H9 (cell line): Measurements from ENCODE around the gene CNBP. TPM values are rescaled to one million over a fixed set of nuclear protein-coding genes. Genes with fewer than 3 reads are reported as not detected.

Experiments used
- DNase-seq: peaks from one replicate; pipeline ENCODE4 v3.0.0-alpha.2; 2017
- H2AFZ ChIP-seq: one replicate; pipeline ENCODE4 v1.6.1; 2013; ENCODE audit warnings: mild to moderate bottlenecking, low read length, control low read depth, moderate library complexity
- H2AK5ac ChIP-seq: 2 replicates; pipeline ENCODE4 v1.6.1; 2013; ENCODE audit warnings: low read length, control low read depth, mixed read lengths; ENCODE audit not compliant: insufficient read length
- H2BK120ac ChIP-seq: one replicate; pipeline ENCODE4 v1.6.1; 2013; ENCODE audit warnings: low read depth, mild to moderate bottlenecking, low read length, control low read depth, inconsistent platforms; ENCODE audit not compliant: poor library complexity, severe bottlenecking
- H2BK12ac ChIP-seq: 2 replicates; pipeline ENCODE4 v1.6.1; 2013; ENCODE audit warnings: low read length, control low read depth, mixed read lengths, low read depth; ENCODE audit not compliant: insufficient read length
- H2BK15ac ChIP-seq: 2 replicates; pipeline ENCODE4 v1.6.1; 2013; ENCODE audit warnings: low read depth, low read length, control low read depth
- H2BK20ac ChIP-seq: one replicate; pipeline ENCODE4 v1.6.1; 2013; ENCODE audit warnings: low read depth, mild to moderate bottlenecking, low read length, control low read depth, inconsistent platforms; ENCODE audit not compliant: poor library complexity, severe bottlenecking
- H2BK5ac ChIP-seq: 2 replicates; pipeline ENCODE4 v1.6.1; 2013; ENCODE audit warnings: low read length, control low read depth, mixed read lengths; ENCODE audit not compliant: insufficient read length
- H3K14ac ChIP-seq: 2 replicates; pipeline ENCODE4 v1.6.1; 2013; ENCODE audit warnings: low read length, control low read depth; ENCODE audit not compliant: insufficient read depth
- H3K18ac ChIP-seq: 2 replicates; pipeline ENCODE4 v1.6.1; 2013; ENCODE audit warnings: low read depth, mild to moderate bottlenecking, mixed read lengths, low read length, control low read depth; ENCODE audit not compliant: insufficient read length
- H3K23ac ChIP-seq: 2 replicates; pipeline ENCODE4 v1.6.1; 2013; ENCODE audit warnings: low read length, control low read depth, mixed read lengths, low read depth; ENCODE audit not compliant: insufficient read length
- H3K23me2 ChIP-seq: 2 replicates; pipeline ENCODE4 v1.6.1; 2013; ENCODE audit warnings: low read depth, mild to moderate bottlenecking, mixed read lengths, low read length, control low read depth; ENCODE audit not compliant: insufficient read length, poor library complexity, severe bottlenecking
- H3K27ac ChIP-seq: 2 replicates; pipeline ENCODE4 v1.5.1; 2013; ENCODE audit warnings: low read length, control low read depth, mixed read lengths, low read depth; ENCODE audit not compliant: insufficient read length
- H3K27me3 ChIP-seq: 2 replicates; pipeline ENCODE4 v1.6.1; 2013; ENCODE audit warnings: low read length, control low read depth, inconsistent platforms; ENCODE audit not compliant: insufficient read depth
- H3K4ac ChIP-seq: 2 replicates; pipeline ENCODE4 v1.6.1; 2013; ENCODE audit warnings: low read depth, mild to moderate bottlenecking, control low read depth, inconsistent platforms, low read length, moderate library complexity
- H3K4me1 ChIP-seq: 2 replicates; pipeline ENCODE4 v1.6.1; 2013; ENCODE audit warnings: low read length, control low read depth, inconsistent platforms; ENCODE audit not compliant: insufficient read depth
- H3K4me2 ChIP-seq: 2 replicates; pipeline ENCODE4 v1.6.1; 2013; ENCODE audit warnings: low read length, control low read depth, mixed read lengths; ENCODE audit not compliant: insufficient read length, insufficient read depth
- H3K56ac ChIP-seq: 2 replicates; pipeline ENCODE4 v1.6.1; 2013; ENCODE audit warnings: low read depth, mild to moderate bottlenecking, mixed read lengths, low read length, control low read depth; ENCODE audit not compliant: insufficient read length
- H3K79me1 ChIP-seq: 2 replicates; pipeline ENCODE4 v1.6.1; 2013; ENCODE audit warnings: low read depth, mild to moderate bottlenecking, moderate library complexity, low read length, control low read depth, inconsistent platforms; ENCODE audit not compliant: insufficient read depth, poor library complexity, severe bottlenecking
- H3K79me2 ChIP-seq: 2 replicates; pipeline ENCODE4 v1.6.1; 2013; ENCODE audit warnings: low read length, control low read depth, inconsistent platforms; ENCODE audit not compliant: insufficient read depth
- H3K9ac ChIP-seq: 2 replicates; pipeline ENCODE4 v1.6.1; 2013; ENCODE audit warnings: low read length, control low read depth, mixed read lengths; ENCODE audit not compliant: insufficient read length; ENCODE audit errors: extremely low read depth
- H3K9me3 ChIP-seq: one replicate; pipeline ENCODE4 v1.6.1; 2013; ENCODE audit warnings: low read depth, low read length, inconsistent platforms; ENCODE audit not compliant: control insufficient read depth
- H3T11ph ChIP-seq: one replicate; pipeline ENCODE4 v1.6.1; 2013; ENCODE audit warnings: mild to moderate bottlenecking, low read length, control low read depth, inconsistent platforms
- H4K20me1 ChIP-seq: one replicate; pipeline ENCODE4 v1.6.1; 2013; ENCODE audit not compliant: control insufficient read depth, insufficient read length, insufficient read depth
- H4K5ac ChIP-seq: 2 replicates; pipeline ENCODE4 v1.6.1; 2013; ENCODE audit warnings: low read depth, mild to moderate bottlenecking, mixed read lengths, low read length, control low read depth; ENCODE audit not compliant: insufficient read length
- H4K8ac ChIP-seq: replicated peaks from 2 replicates; pipeline ENCODE4 v1.6.1; 2013; ENCODE audit warnings: low read length, control low read depth, mixed read lengths, low read depth; ENCODE audit not compliant: insufficient read length
- H4K91ac ChIP-seq: 2 replicates; pipeline ENCODE4 v1.6.1; 2013; ENCODE audit warnings: low read depth, mild to moderate bottlenecking, moderate library complexity, mixed read lengths, low read length, control low read depth; ENCODE audit not compliant: insufficient read length
- H3K27ac Mint-ChIP-seq, 3 experiments: 2 replicates in 2 of 3; 3 replicates in 1 of 3; pipeline ENCODE4 v1.8.0; 2020 to 2021; ENCODE audit warnings: mixed read lengths in 3 of 3, mild to moderate bottlenecking in 1 of 3, moderate library complexity in 1 of 3
- H3K27me3 Mint-ChIP-seq: 2 replicates; pipeline ENCODE4 v1.8.0; 2021; ENCODE audit warnings: low read depth, mild to moderate bottlenecking, moderate library complexity, mixed read lengths
- H3K36me3 Mint-ChIP-seq, 3 experiments: 2 replicates in 2 of 3; 3 replicates in 1 of 3; pipeline ENCODE4 v1.8.0; 2020 to 2021; ENCODE audit warnings: low read depth in 3 of 3, mixed read lengths in 3 of 3; ENCODE audit not compliant: insufficient read depth in 1 of 3
- H3K4me1 Mint-ChIP-seq, 2 experiments: 2 replicates each; pipeline ENCODE4 v1.8.0; 2020; ENCODE audit warnings: mixed read lengths in 2 of 2
- H3K4me3 Mint-ChIP-seq, 2 experiments: 2 replicates in 1 of 2; 3 replicates in 1 of 2; pipeline ENCODE4 v1.8.0; 2020 to 2021; ENCODE audit warnings: mild to moderate bottlenecking in 2 of 2, mixed read lengths in 2 of 2, moderate library complexity in 1 of 2
- H3K9me3 Mint-ChIP-seq, 2 experiments: 2 replicates in 1 of 2; 3 replicates in 1 of 2; pipeline ENCODE4 v1.8.0; 2020; ENCODE audit warnings: mild to moderate bottlenecking in 2 of 2, mixed read lengths in 2 of 2, moderate library complexity in 1 of 2
- WGBS: extraction: QIAGEN DNeasy Blood & Tissue Kit; methylation state at CpG from one replicate; pipeline ENCODE4 v1.1.7; 2013; ENCODE audit warnings: missing lambda C conversion rate, low lambda C conversion rate, mixed read lengths; ENCODE audit not compliant: insufficient read length; ENCODE audit errors: extremely low coverage; 5-methylcytosine and 5-hydroxymethylcytosine counted together
- total RNA-seq: library from RNA; stranded (reverse); gene quantifications from 2 replicates; pipeline ENCODE4 v1.2.1, GENCODE V29; 2021
- TF ChIP-seq, protein P1 (sequence below): fragments of 200-600 bp; sonication (generic); conservative IDR thresholded peaks from 3 replicates; pipeline ENCODE4 v1.8.0; 2021; ENCODE audit warnings: antibody characterized with exemption, mild to moderate bottlenecking

Gene CNBP
- total RNA-seq, 1 experiment from 2014 or later: 433 TPM

DNA sequence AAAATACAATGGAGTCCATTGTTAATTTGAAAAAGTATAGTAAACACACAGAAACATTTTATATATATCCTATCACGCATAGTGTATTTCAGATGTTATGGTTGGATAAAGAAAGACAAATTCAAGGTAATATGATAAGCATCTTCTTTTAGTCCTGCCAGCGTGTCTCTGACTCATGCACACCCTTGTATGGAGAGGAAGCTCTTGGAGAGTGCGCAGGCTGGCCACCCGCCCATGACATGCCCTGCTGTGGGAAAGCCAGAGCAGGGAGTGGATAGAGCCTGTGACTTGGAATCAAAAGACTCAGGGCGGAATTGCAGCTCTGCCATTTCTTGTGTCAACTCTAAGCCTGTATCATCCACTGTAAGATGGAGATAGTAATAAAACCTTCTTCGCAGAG lies 42.7 kb upstream of the CNBP start:
- Histone ChIP-seq H3K18ac (no peak overlapping the region), H3K27ac (no peak overlapping the region), H4K91ac (no peak overlapping the region), H3K4me1 (peaks cover 4% of the 10 kb centered on the region; the same call in 1 of the 2 replicates), H4K8ac (no peak overlapping the region), H3K9ac (no peak overlapping the region), H2BK20ac (no peak overlapping the region), H3K4ac (no peak overlapping the region), H3K27me3 (no peaks in the 10 kb centered on the region), H3K9me3 (no peaks in the 10 kb centered on the region), H3K4me2 (no peak overlapping the region), H3K79me2 (no peaks in the 10 kb centered on the region), H2BK120ac (no peak overlapping the region), H2BK15ac (no peak overlapping the region), H4K5ac (no peak overlapping the region), H4K20me1 (no peaks in the 10 kb centered on the region), H3K56ac (no peak overlapping the region), H3K23me2 (no peaks in the 10 kb centered on the region), H3T11ph (no peak overlapping the region), H2AFZ (no peak overlapping the region), H3K14ac (no peak overlapping the region), H2AK5ac (no peak overlapping the region), H3K23ac (no peak overlapping the region), H3K79me1 (no peaks in the 10 kb centered on the region), H2BK5ac (no peak overlapping the region), H2BK12ac (no peak overlapping the region)
- no peak for DNase-seq
- H3K4me3 Mint-ChIP-seq: no peak overlapping the region
- no peak overlapping the region for H3K27ac Mint-ChIP-seq
- H3K4me1 Mint-ChIP-seq: peaks cover 20 to 23% of the 10 kb centered on the region in 2 experiments
- WGBS: no CpG with 5 or more reads among the region's 6 CpGs
- peaks cover 3% of the 10 kb centered on the region for H3K27me3 Mint-ChIP-seq
- no peaks in the 10 kb centered on the region for H3K36me3 Mint-ChIP-seq
- no peaks in the 10 kb centered on the region for H3K9me3 Mint-ChIP-seq
- TF ChIP-seq, protein P1, sequence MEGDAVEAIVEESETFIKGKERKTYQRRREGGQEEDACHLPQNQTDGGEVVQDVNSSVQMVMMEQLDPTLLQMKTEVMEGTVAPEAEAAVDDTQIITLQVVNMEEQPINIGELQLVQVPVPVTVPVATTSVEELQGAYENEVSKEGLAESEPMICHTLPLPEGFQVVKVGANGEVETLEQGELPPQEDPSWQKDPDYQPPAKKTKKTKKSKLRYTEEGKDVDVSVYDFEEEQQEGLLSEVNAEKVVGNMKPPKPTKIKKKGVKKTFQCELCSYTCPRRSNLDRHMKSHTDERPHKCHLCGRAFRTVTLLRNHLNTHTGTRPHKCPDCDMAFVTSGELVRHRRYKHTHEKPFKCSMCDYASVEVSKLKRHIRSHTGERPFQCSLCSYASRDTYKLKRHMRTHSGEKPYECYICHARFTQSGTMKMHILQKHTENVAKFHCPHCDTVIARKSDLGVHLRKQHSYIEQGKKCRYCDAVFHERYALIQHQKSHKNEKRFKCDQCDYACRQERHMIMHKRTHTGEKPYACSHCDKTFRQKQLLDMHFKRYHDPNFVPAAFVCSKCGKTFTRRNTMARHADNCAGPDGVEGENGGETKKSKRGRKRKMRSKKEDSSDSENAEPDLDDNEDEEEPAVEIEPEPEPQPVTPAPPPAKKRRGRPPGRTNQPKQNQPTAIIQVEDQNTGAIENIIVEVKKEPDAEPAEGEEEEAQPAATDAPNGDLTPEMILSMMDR: no peak
